ENCODE results near the gene GRM8.
"Not testable (repeated sequence)": the region's sequence is repeated elsewhere in the genome, so short reads cannot be mapped to it uniquely, and the experiment has no call there.

Gene GRM8

GRCh38 chr7:126905255-126905654 lies 347.5 kb downstream of the GRM8 start:
- H3K4me1 ChIP-seq (ENCODE audit: control insufficient read depth, insufficient read depth, low read length); H3K36me3 ChIP-seq (ENCODE audit: control insufficient read depth in 2 of 2, insufficient read depth in 1 of 2, low read length in 2 of 2); POLR2A ChIA-PET; H3K27ac ChIP-seq (ENCODE audit: extremely low read depth, low read depth, low read length); H3K9me3 ChIP-seq (ENCODE audit: control insufficient read depth, insufficient read depth, low read depth, low read length); H3K4me3 ChIP-seq (ENCODE audit: low read depth, low read length): not testable (repeated sequence)
- CTCF ChIA-PET, result interaction anchor here (0.6 kb wide), 1 partner anchor 32 kb away, joined by 3 read pairs; no protein-coding TSS in a partner anchor

- POLR2A ChIA-PET; H3K4me3 ChIP-seq (ENCODE audit: low read depth, low read length); H3K9me3 ChIP-seq (ENCODE audit: control insufficient read depth, insufficient read depth, low read depth, low read length); H3K36me3 ChIP-seq (ENCODE audit: control insufficient read depth in 2 of 2, insufficient read depth in 1 of 2, low read length in 2 of 2); H3K4me1 ChIP-seq (ENCODE audit: control insufficient read depth, insufficient read depth, low read length); H3K27ac ChIP-seq (ENCODE audit: extremely low read depth, low read depth, low read length): not testable (repeated sequence)
- CTCF ChIA-PET, result interaction anchor here (1.3 to 3.1 kb wide), 3 partner anchors 98 to 613 kb away, joined by 3 to 30 read pairs (median 4); no protein-coding TSS in a partner anchor
Measured at GRCh38 chr7:126901041-126901765, 351.5 kb downstream of the GRM8 start.

DNA sequence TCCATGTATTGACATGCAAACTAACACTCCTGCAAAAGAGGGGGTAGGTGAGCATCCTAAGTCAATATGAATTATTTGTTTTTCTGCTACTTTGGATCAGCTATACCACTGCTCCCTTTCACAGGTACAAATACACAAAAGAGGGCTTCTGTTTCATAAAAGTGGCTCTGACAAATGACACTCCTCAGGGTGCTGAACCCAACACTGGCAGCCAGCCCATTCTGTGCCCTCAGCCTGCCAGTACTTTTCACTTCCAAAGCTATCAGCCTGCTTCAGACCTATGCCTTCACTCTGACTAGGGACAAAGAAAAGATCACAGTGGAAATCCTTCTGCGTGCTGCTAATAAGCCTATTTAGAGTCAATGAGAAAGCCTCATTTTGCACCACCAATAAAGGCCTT lies 364.8 kb downstream of the GRM8 start:
- H3K36me3 ChIP-seq (ENCODE audit: control insufficient read depth in 2 of 2, insufficient read depth in 1 of 2, low read length in 2 of 2); H3K9me3 ChIP-seq (ENCODE audit: control insufficient read depth, insufficient read depth, low read depth, low read length); H3K27ac ChIP-seq (ENCODE audit: extremely low read depth, low read depth, low read length); H3K4me1 ChIP-seq (ENCODE audit: control insufficient read depth, insufficient read depth, low read length); H3K4me3 ChIP-seq (ENCODE audit: low read depth, low read length); POLR2A ChIA-PET: not testable (repeated sequence)
- CTCF ChIA-PET, result interaction anchor here (1.8 kb wide), 1 partner anchor 85 kb away, joined by 3 read pairs; no protein-coding TSS in a partner anchor

- H3K4me1 ChIP-seq (ENCODE audit: control insufficient read depth, insufficient read depth, low read length); POLR2A ChIA-PET; H3K4me3 ChIP-seq (ENCODE audit: low read depth, low read length); H3K36me3 ChIP-seq (ENCODE audit: control insufficient read depth in 2 of 2, insufficient read depth in 1 of 2, low read length in 2 of 2); H3K9me3 ChIP-seq (ENCODE audit: control insufficient read depth, insufficient read depth, low read depth, low read length); H3K27ac ChIP-seq (ENCODE audit: extremely low read depth, low read depth, low read length): not testable (repeated sequence)
- CTCF ChIA-PET, result interaction anchor here (1.8 kb wide), 1 partner anchor 84 kb away, joined by 3 read pairs; no protein-coding TSS in a partner anchor
- TF ChIP-seq HIC1 (tag by site-specific recombination; IDR thresholded peaks at IDR 0.05), result 0 out of 2 replicates have a peak, but pooled peaks have one; percentile 21
Measured at GRCh38 chr7:126887560-126887959, 365.2 kb downstream of the GRM8 start.

DNA sequence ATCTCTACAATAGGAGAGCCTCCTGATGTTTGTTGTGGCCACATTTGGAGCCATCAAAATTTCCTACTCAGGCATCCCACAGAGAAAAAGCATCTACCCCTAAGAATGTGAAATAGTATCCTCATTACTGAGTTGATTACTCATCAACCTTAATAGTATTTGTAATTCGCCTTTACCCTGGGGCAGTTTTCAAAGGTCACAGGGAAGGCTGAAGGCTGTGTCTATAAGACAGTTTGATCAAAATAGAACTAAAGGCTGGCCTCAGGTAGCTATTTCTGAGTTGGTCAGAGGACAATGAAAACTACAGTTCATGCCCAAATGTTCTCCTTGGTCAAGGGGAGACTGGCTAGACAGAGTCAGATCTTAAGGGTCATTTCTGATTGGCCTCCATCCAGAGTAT lies 370.0 kb downstream of the GRM8 start:
- H3K4me1 ChIP-seq (ENCODE audit: control insufficient read depth, insufficient read depth, low read length); H3K36me3 ChIP-seq (ENCODE audit: control insufficient read depth in 2 of 2, insufficient read depth in 1 of 2, low read length in 2 of 2); H3K4me3 ChIP-seq (ENCODE audit: low read depth, low read length); H3K9me3 ChIP-seq (ENCODE audit: control insufficient read depth, insufficient read depth, low read depth, low read length); H3K27ac ChIP-seq (ENCODE audit: extremely low read depth, low read depth, low read length); CTCF ChIA-PET; POLR2A ChIA-PET: not testable (repeated sequence)
- TF ChIP-seq HIC1 (tag by site-specific recombination; IDR thresholded peaks at IDR 0.05), result peak; percentile 44; the same call in 1 of the 2 replicates

GRCh38 chr7:126881908-126882307 lies 370.8 kb downstream of the GRM8 start:
- H3K4me3 ChIP-seq (ENCODE audit: low read depth, low read length); H3K36me3 ChIP-seq (ENCODE audit: control insufficient read depth in 2 of 2, insufficient read depth in 1 of 2, low read length in 2 of 2); H3K9me3 ChIP-seq (ENCODE audit: control insufficient read depth, insufficient read depth, low read depth, low read length); H3K27ac ChIP-seq (ENCODE audit: extremely low read depth, low read depth, low read length); POLR2A ChIA-PET; H3K4me1 ChIP-seq (ENCODE audit: control insufficient read depth, insufficient read depth, low read length); CTCF ChIA-PET: not testable (repeated sequence)
